Peyer's patch (tissue), 4 donors: ENCODE results near the gene BDKRB2. TPM values are rescaled to one million over a fixed set of nuclear protein-coding genes. Genes with fewer than 3 reads are reported as not detected.
A peak's percentile ranks its signal among the peaks of the same experiment; 100 is the strongest.

Experiments used
- DNase-seq, 3 donors: peaks; one replicate each; pipeline ENCODE4 v3.0.0-alpha.2; 2017 to 2019
- H3K27ac ChIP-seq, 4 donors: fragments of 200-600 bp; sonication (generic); one replicate each; pipeline ENCODE4 v1.5.1; 2016 to 2019
- H3K27me3 ChIP-seq, 2 donors: fragments of 200-600 bp; sonication (generic); one replicate each; pipeline ENCODE4 v1.5.1; 2019
- H3K36me3 ChIP-seq, 3 donors: fragments of 200-600 bp; sonication (generic); one replicate each; pipeline ENCODE4 v1.5.1; 2016 to 2019
- H3K4me1 ChIP-seq, 4 donors: fragments of 200-600 bp; sonication (generic); one replicate each; pipeline ENCODE4 v1.5.1; 2016 to 2019
- H3K4me3 ChIP-seq, 4 donors: fragments of 200-600 bp; sonication (generic); 1 replicate in 3 of 4; 2 replicates in 1 of 4; pipeline ENCODE4 v1.5.1; 2016 to 2019; ENCODE audit warnings: mild to moderate bottlenecking in 1 of 4
- H3K9me3 ChIP-seq, 4 donors: fragments of 200-600 bp; sonication (generic); one replicate each; pipeline ENCODE4 v1.5.1; 2016 to 2019; ENCODE audit warnings: mild to moderate bottlenecking in 1 of 4
- CTCF ChIP-seq, 6 experiments: fragments of 450-650 bp in 4 of 6; fragments of 200-600 bp in 2 of 6; sonication (generic) in 1 of 6; IDR thresholded peaks; one replicate each; pipeline ENCODE4 v1.5.1; 2017 to 2019; ENCODE audit warnings: antibody characterized with exemption in 6 of 6, mild to moderate bottlenecking in 3 of 6, moderate library complexity in 1 of 6
- POLR2A ChIP-seq, 2 donors: fragments of 450-650 bp; IDR thresholded peaks; one replicate each; pipeline ENCODE4 v1.5.1; 2017; ENCODE audit warnings: antibody characterized with exemption in 2 of 2, mild to moderate bottlenecking in 2 of 2, moderate library complexity in 2 of 2
- total RNA-seq, 4 donors: library from RNA; depleted of rRNA; stranded (reverse); fragments of >200 nt; gene quantifications; one replicate each; pipeline ENCODE4 v1.1.0, GENCODE V29; 2016

The BDKRB2 gene
- total RNA-seq, 4 donors from 2014 or later, result 12.4 to 18.9 (median 16.9) TPM

- no peaks in the 10 kb centered on the region for H3K36me3 ChIP-seq
- H3K9me3 ChIP-seq, result no peaks in the 10 kb centered on the region
- peaks cover 0 to 23% (median 1%) of the 10 kb centered on the region in 4 donors for H3K4me1 ChIP-seq
- no peaks in the 10 kb centered on the region for H3K27me3 ChIP-seq
- H3K27ac ChIP-seq, result no peak overlapping the region
- no peak for TF ChIP-seq POLR2A (IDR thresholded peaks at IDR 0.05)
- no peak for DNase-seq
- no peak overlapping the region for H3K4me3 ChIP-seq
Measured at GRCh38 chr14:96229315-96229714, 24.7 kb downstream of the BDKRB2 start.

- H3K27me3 ChIP-seq, result no peaks in the 10 kb centered on the region
- no peaks in the 10 kb centered on the region for H3K36me3 ChIP-seq
- peaks cover 0 to 9% (median 0%) of the 10 kb centered on the region in 4 donors for H3K4me1 ChIP-seq
- no peak overlapping the region for H3K4me3 ChIP-seq
- TF ChIP-seq CTCF (IDR thresholded peaks at IDR 0.05) (no peak), POLR2A (IDR thresholded peaks at IDR 0.05) (no peak)
- H3K27ac ChIP-seq, result peak overlapping the region in 1 of 4 donors; percentile 22
- DNase-seq, result no peak
- H3K9me3 ChIP-seq, result no peaks in the 10 kb centered on the region
Measured at GRCh38 chr14:96231056-96231455, 26.4 kb downstream of the BDKRB2 start.

GRCh38 chr14:96231526-96232130, 27.0 kb downstream of the BDKRB2 start:
- no peak for TF ChIP-seq POLR2A (IDR thresholded peaks at IDR 0.05)
- TF ChIP-seq CTCF (IDR thresholded peaks at IDR 0.05), result no peak
- Histone ChIP-seq H3K27ac (peak overlapping the region in 1 of 4 donors; percentile 22), H3K4me1 (peaks cover 0 to 9% (median 0%) of the 10 kb centered on the region in 4 donors), H3K36me3 (no peaks in the 10 kb centered on the region), H3K9me3 (no peaks in the 10 kb centered on the region), H3K27me3 (no peaks in the 10 kb centered on the region), H3K4me3 (no peak overlapping the region)
- DNase-seq, result peak in 1 of 3 donors; percentile 23

- Histone ChIP-seq H3K9me3 (no peaks in the 10 kb centered on the region), H3K27me3 (no peaks in the 10 kb centered on the region), H3K36me3 (no peaks in the 10 kb centered on the region), H3K27ac (no peak overlapping the region), H3K4me1 (peaks cover 0 to 9% (median 0%) of the 10 kb centered on the region in 4 donors), H3K4me3 (no peak overlapping the region)
- no peak for DNase-seq
- TF ChIP-seq CTCF (IDR thresholded peaks at IDR 0.05) (no peak), POLR2A (IDR thresholded peaks at IDR 0.05) (no peak)
Measured at GRCh38 chr14:96232506-96232905, 27.9 kb downstream of the BDKRB2 start.

- H3K4me3 ChIP-seq, result no peak overlapping the region
- H3K27me3 ChIP-seq, result no peaks in the 10 kb centered on the region
- H3K4me1 ChIP-seq, result peaks cover 0 to 11% (median 0%) of the 10 kb centered on the region in 4 donors
- DNase-seq, result no peak
- no peak for TF ChIP-seq POLR2A (IDR thresholded peaks at IDR 0.05)
- no peak for TF ChIP-seq CTCF (IDR thresholded peaks at IDR 0.05)
- no peaks in the 10 kb centered on the region for H3K9me3 ChIP-seq
- H3K27ac ChIP-seq, result peak overlapping the region in 1 of 4 donors; percentile 39
- H3K36me3 ChIP-seq, result peaks cover 0 to 2% (median 0%) of the 10 kb centered on the region in 3 donors
Measured at GRCh38 chr14:96233661-96234060, 29.0 kb downstream of the BDKRB2 start.

GRCh38 chr14:96235426-96235825, 30.8 kb downstream of the BDKRB2 start:
- no peak for TF ChIP-seq POLR2A (IDR thresholded peaks at IDR 0.05)
- TF ChIP-seq CTCF (IDR thresholded peaks at IDR 0.05), result no peak
- no peak for DNase-seq
- H3K27ac ChIP-seq, result no peak overlapping the region
- no peak overlapping the region for H3K4me3 ChIP-seq
- peaks cover 0 to 23% (median 2%) of the 10 kb centered on the region in 4 donors for H3K4me1 ChIP-seq
- H3K27me3 ChIP-seq, result no peaks in the 10 kb centered on the region
- no peaks in the 10 kb centered on the region for H3K9me3 ChIP-seq
- H3K36me3 ChIP-seq, result peaks cover 0 to 8% (median 0%) of the 10 kb centered on the region in 3 donors
